ENCODE measurements around the gene TMC3. TPM values are rescaled to one million over a fixed set of nuclear protein-coding genes. Genes with fewer than 3 reads are reported as not detected.
"Not testable (repeated sequence)": the region's sequence is repeated elsewhere in the genome, so short reads cannot be mapped to it uniquely, and the experiment has no call there.

Gene TMC3
- total RNA-seq, 1 experiment from 2014 or later: not detected

- H3K36me3 Mint-ChIP-seq (ENCODE audit: insufficient read depth, unreplicated experiment): no peaks in the 10 kb centered on the region
- TF ChIP-seq CTCF (IDR thresholded peaks at IDR 0.05; ENCODE audit: insufficient read depth in 1 of 2, low read depth in 1 of 2, low read length in 1 of 2, severe bottlenecking in 1 of 2, unreplicated experiment in 1 of 2): no peak
- Histone ChIP-seq H3K36me3 (ENCODE audit: control insufficient read depth, insufficient read depth, low read length) (no peaks in the 10 kb centered on the region), H3K27me3 (replicated peaks; ENCODE audit: control insufficient read depth, insufficient read depth, low read length) (no peaks in the 10 kb centered on the region), H3K4me1 (peaks cover 11% of the 10 kb centered on the region), H3K4me3 (ENCODE audit: low read depth, low read length) (no peak overlapping the region), H3K9me3 (no peaks in the 10 kb centered on the region)
- peaks cover 3% of the 10 kb centered on the region for H3K27me3 Mint-ChIP-seq (ENCODE audit: insufficient read depth, unreplicated experiment)
- POLR2A ChIA-PET: no interaction called here
- no TSS peak for BruUV-seq (replicated peaks)
- DNase-seq: no peak
- no peaks in the 10 kb centered on the region for H3K9me3 Mint-ChIP-seq (ENCODE audit: unreplicated experiment)
- CTCF ChIA-PET: no interaction called here
- no peak overlapping the region for H3K27ac Mint-ChIP-seq (ENCODE audit: unreplicated experiment)
- peaks cover 6% of the 10 kb centered on the region for H3K4me1 Mint-ChIP-seq (ENCODE audit: low read depth, unreplicated experiment)
- intact Hi-C loops (cut with micrococcal nuclease; ENCODE audit: unreplicated experiment): no loop called here
- H3K4me3 Mint-ChIP-seq (ENCODE audit: unreplicated experiment): no peak overlapping the region
These were observed 41.7 kb downstream of the TMC3 start for GRCh38 chr15:81332326-81332725.

- Histone ChIP-seq H3K4me1 (peaks cover 11% of the 10 kb centered on the region), H3K27me3 (replicated peaks; ENCODE audit: control insufficient read depth, insufficient read depth, low read length) (no peaks in the 10 kb centered on the region), H3K4me3 (ENCODE audit: low read depth, low read length) (no peak overlapping the region), H3K9me3 (no peaks in the 10 kb centered on the region), H3K36me3 (ENCODE audit: control insufficient read depth, insufficient read depth, low read length) (no peaks in the 10 kb centered on the region)
- DNase-seq: no peak
- Mint-ChIP-seq H3K27me3 (ENCODE audit: insufficient read depth, unreplicated experiment) (peaks cover 3% of the 10 kb centered on the region), H3K36me3 (ENCODE audit: insufficient read depth, unreplicated experiment) (no peaks in the 10 kb centered on the region), H3K4me3 (ENCODE audit: unreplicated experiment) (no peak overlapping the region), H3K9me3 (ENCODE audit: unreplicated experiment) (no peaks in the 10 kb centered on the region), H3K27ac (ENCODE audit: unreplicated experiment) (no peak overlapping the region), H3K4me1 (ENCODE audit: low read depth, unreplicated experiment) (peaks cover 6% of the 10 kb centered on the region)
- POLR2A ChIA-PET: no interaction called here
- intact Hi-C loops (cut with micrococcal nuclease; ENCODE audit: unreplicated experiment): no loop called here
- CTCF ChIA-PET: no interaction called here
- no TSS peak for BruUV-seq (replicated peaks)
- no peak for TF ChIP-seq CTCF (IDR thresholded peaks at IDR 0.05; ENCODE audit: insufficient read depth in 1 of 2, low read depth in 1 of 2, low read length in 1 of 2, severe bottlenecking in 1 of 2, unreplicated experiment in 1 of 2)
These were observed 42.4 kb downstream of the TMC3 start for GRCh38 chr15:81331600-81331999.

GRCh38 chr15:81331141-81331540 lies 42.9 kb downstream of the TMC3 start:
- H3K36me3 ChIP-seq (ENCODE audit: control insufficient read depth, insufficient read depth, low read length); H3K9me3 Mint-ChIP-seq (ENCODE audit: unreplicated experiment); H3K4me3 ChIP-seq (ENCODE audit: low read depth, low read length); H3K27me3 Mint-ChIP-seq (ENCODE audit: insufficient read depth, unreplicated experiment); H3K27ac Mint-ChIP-seq (ENCODE audit: unreplicated experiment); POLR2A ChIA-PET; H3K9me3 ChIP-seq; intact Hi-C loops (cut with micrococcal nuclease; ENCODE audit: unreplicated experiment); DNase-seq; H3K4me3 Mint-ChIP-seq (ENCODE audit: unreplicated experiment); H3K4me1 Mint-ChIP-seq (ENCODE audit: low read depth, unreplicated experiment); H3K27me3 ChIP-seq (replicated peaks; ENCODE audit: control insufficient read depth, insufficient read depth, low read length); CTCF ChIA-PET; H3K36me3 Mint-ChIP-seq (ENCODE audit: insufficient read depth, unreplicated experiment); BruUV-seq (replicated peaks): not testable (repeated sequence)
- peaks cover 11% of the 10 kb centered on the region for H3K4me1 ChIP-seq
